Measurements from ENCODE around the gene DHX32. TPM values are rescaled to one million over a fixed set of nuclear protein-coding genes. Genes with fewer than 3 reads are reported as not detected.
A peak's percentile ranks its signal among the peaks of the same experiment; 100 is the strongest.
"Not testable (repeated sequence)": the region's sequence is repeated elsewhere in the genome, so short reads cannot be mapped to it uniquely, and the experiment has no call there.

Gene DHX32
- total RNA-seq, 3 donors from 2014 or later (not counting 1 experiment from before 2014, with no cell fraction given), result 6.9 to 11.9 (median 10.9) TPM

GRCh38 chr10:125894176-125894575, 13.1 kb upstream of the DHX32 start:
- H3K27ac ChIP-seq (ENCODE audit: low read length); DNase-seq; H3K27ac Mint-ChIP-seq; H3K27me3 Mint-ChIP-seq (ENCODE audit: low read depth in 2 of 2); ATAC-seq; H3K4me1 ChIP-seq (ENCODE audit: control insufficient read depth, insufficient read depth, low read length); H3K4me3 ChIP-seq (ENCODE audit: low read length); H3K9me3 ChIP-seq (ENCODE audit: control insufficient read depth, insufficient read depth, low read length); intact Hi-C loops (cut with micrococcal nuclease); H3K36me3 ChIP-seq (ENCODE audit: control insufficient read depth, insufficient read depth, low read length); H3K27me3 ChIP-seq (ENCODE audit: control insufficient read depth, insufficient read depth, low read length); H3K36me3 Mint-ChIP-seq; H3K9me3 Mint-ChIP-seq: not testable (repeated sequence)
- peak overlapping the region; percentile 40 for H3K4me3 Mint-ChIP-seq
- 94% methylated on average over 2 of the region's 3 CpGs for WGBS (ENCODE audit: insufficient coverage)
- peaks cover 24 to 28% of the 10 kb centered on the region in 2 donors for H3K4me1 Mint-ChIP-seq

- H3K27ac Mint-ChIP-seq; H3K36me3 ChIP-seq (ENCODE audit: control insufficient read depth, insufficient read depth, low read length); ATAC-seq; H3K4me3 Mint-ChIP-seq; H3K27me3 Mint-ChIP-seq (ENCODE audit: low read depth in 2 of 2); H3K9me3 Mint-ChIP-seq; H3K27ac ChIP-seq (ENCODE audit: low read length); DNase-seq; H3K27me3 ChIP-seq (ENCODE audit: control insufficient read depth, insufficient read depth, low read length); intact Hi-C loops (cut with micrococcal nuclease); H3K4me1 ChIP-seq (ENCODE audit: control insufficient read depth, insufficient read depth, low read length); H3K36me3 Mint-ChIP-seq; H3K9me3 ChIP-seq (ENCODE audit: control insufficient read depth, insufficient read depth, low read length); H3K4me3 ChIP-seq (ENCODE audit: low read length): not testable (repeated sequence)
- 72% methylated on average over 4 of the region's 5 CpGs for WGBS (ENCODE audit: insufficient coverage)
- peaks cover 24 to 27% of the 10 kb centered on the region in 2 donors for H3K4me1 Mint-ChIP-seq
Measured at GRCh38 chr10:125892402-125892801, 11.3 kb upstream of the DHX32 start.

- ATAC-seq; H3K9me3 ChIP-seq (ENCODE audit: control insufficient read depth, insufficient read depth, low read length); H3K9me3 Mint-ChIP-seq; H3K4me3 ChIP-seq (ENCODE audit: low read length); H3K4me1 Mint-ChIP-seq; H3K4me1 ChIP-seq (ENCODE audit: control insufficient read depth, insufficient read depth, low read length); H3K27ac ChIP-seq (ENCODE audit: low read length); H3K27me3 Mint-ChIP-seq (ENCODE audit: low read depth in 2 of 2); H3K27me3 ChIP-seq (ENCODE audit: control insufficient read depth, insufficient read depth, low read length); H3K36me3 Mint-ChIP-seq; H3K36me3 ChIP-seq (ENCODE audit: control insufficient read depth, insufficient read depth, low read length); H3K27ac Mint-ChIP-seq; intact Hi-C loops (cut with micrococcal nuclease); H3K4me3 Mint-ChIP-seq; DNase-seq: not testable (repeated sequence)
- WGBS (ENCODE audit: insufficient coverage), result 93% methylated on average over 3 of the region's 4 CpGs
Measured at GRCh38 chr10:125889441-125889840, 8.3 kb upstream of the DHX32 start.

GRCh38 chr10:125886914-125887512, 5.9 kb upstream of the DHX32 start:
- no peak overlapping the region for H3K4me3 Mint-ChIP-seq
- DNase-seq, result no peak
- no peak for ATAC-seq
- H3K27me3 Mint-ChIP-seq (ENCODE audit: low read depth in 2 of 2), result no peaks in the 10 kb centered on the region
- H3K9me3 ChIP-seq (ENCODE audit: control insufficient read depth, insufficient read depth, low read length), result no peaks in the 10 kb centered on the region
- no peaks in the 10 kb centered on the region for H3K36me3 ChIP-seq (ENCODE audit: control insufficient read depth, insufficient read depth, low read length)
- no peaks in the 10 kb centered on the region for H3K27me3 ChIP-seq (ENCODE audit: control insufficient read depth, insufficient read depth, low read length)
- WGBS (ENCODE audit: insufficient coverage), result 92% methylated on average over 2 of the region's 3 CpGs
- TF ChIP-seq CTCF (IDR thresholded peaks at IDR 0.05), result no peak
- intact Hi-C loops (cut with micrococcal nuclease), result no loop called here
- H3K27ac ChIP-seq (ENCODE audit: low read length), result no peak overlapping the region
- H3K9me3 Mint-ChIP-seq, result no peaks in the 10 kb centered on the region
- no peaks in the 10 kb centered on the region for H3K4me1 ChIP-seq (ENCODE audit: control insufficient read depth, insufficient read depth, low read length)
- H3K4me1 Mint-ChIP-seq, result no peaks in the 10 kb centered on the region
- H3K4me3 ChIP-seq (ENCODE audit: low read length), result no peak overlapping the region
- H3K27ac Mint-ChIP-seq, result no peak overlapping the region
- H3K36me3 Mint-ChIP-seq, result no peaks in the 10 kb centered on the region

GRCh38 chr10:125883211-125883610, 2.1 kb upstream of the DHX32 start:
- no peak overlapping the region for H3K4me3 Mint-ChIP-seq
- DNase-seq, result no peak
- Histone ChIP-seq H3K9me3 (ENCODE audit: control insufficient read depth, insufficient read depth, low read length) (no peaks in the 10 kb centered on the region), H3K4me3 (ENCODE audit: low read length) (no peak overlapping the region), H3K36me3 (ENCODE audit: control insufficient read depth, insufficient read depth, low read length) (no peaks in the 10 kb centered on the region), H3K4me1 (ENCODE audit: control insufficient read depth, insufficient read depth, low read length) (no peaks in the 10 kb centered on the region), H3K27ac (ENCODE audit: low read length) (no peak overlapping the region), H3K27me3 (ENCODE audit: control insufficient read depth, insufficient read depth, low read length) (no peaks in the 10 kb centered on the region)
- H3K27me3 Mint-ChIP-seq (ENCODE audit: low read depth in 2 of 2), result no peaks in the 10 kb centered on the region
- no peak overlapping the region for H3K27ac Mint-ChIP-seq
- 81% methylated on average over 3 of the region's 3 CpGs for WGBS (ENCODE audit: insufficient coverage)
- intact Hi-C loops (cut with micrococcal nuclease), result no loop called here
- H3K9me3 Mint-ChIP-seq, result no peaks in the 10 kb centered on the region
- H3K36me3 Mint-ChIP-seq, result peaks cover 16% of the 10 kb centered on the region
- no peaks in the 10 kb centered on the region for H3K4me1 Mint-ChIP-seq
- TF ChIP-seq CTCF (IDR thresholded peaks at IDR 0.05), result no peak
- ATAC-seq, result no peak
